Adipocyte (in vitro differentiated cells): ENCODE measurements around the gene RAE1.

Experiments used
- DNase-seq: peaks from one replicate; pipeline ENCODE4 v3.0.0-alpha.2; 2015; ENCODE audit warnings: low read depth
- H3K27me3 ChIP-seq: replicated peaks from 2 replicates; pipeline ENCODE4 v1.7.0; 2013; ENCODE audit warnings: mild to moderate bottlenecking, low read length, moderate library complexity; ENCODE audit not compliant: control insufficient read depth, insufficient read depth
- H3K36me3 ChIP-seq: 2 replicates; pipeline ENCODE4 v1.7.0; 2013; ENCODE audit warnings: low read length, mild to moderate bottlenecking, moderate library complexity; ENCODE audit not compliant: control insufficient read depth, insufficient read depth, severe bottlenecking
- H3K4me1 ChIP-seq: 2 replicates; pipeline ENCODE4 v1.7.0; 2013; ENCODE audit warnings: mild to moderate bottlenecking, low read length, moderate library complexity; ENCODE audit not compliant: control insufficient read depth, insufficient read depth
- H3K4me3 ChIP-seq: 2 replicates; pipeline ENCODE4 v1.7.0; 2013; ENCODE audit warnings: mild to moderate bottlenecking, low read length, moderate library complexity
- H3K9ac ChIP-seq: 2 replicates; pipeline ENCODE4 v1.7.0; 2013; ENCODE audit warnings: mild to moderate bottlenecking, low read length, moderate library complexity
- H3K9me3 ChIP-seq: 2 replicates; pipeline ENCODE4 v1.7.0; 2013; ENCODE audit warnings: mild to moderate bottlenecking, low read length, moderate library complexity; ENCODE audit not compliant: control insufficient read depth

RAE1 gene

DNA sequence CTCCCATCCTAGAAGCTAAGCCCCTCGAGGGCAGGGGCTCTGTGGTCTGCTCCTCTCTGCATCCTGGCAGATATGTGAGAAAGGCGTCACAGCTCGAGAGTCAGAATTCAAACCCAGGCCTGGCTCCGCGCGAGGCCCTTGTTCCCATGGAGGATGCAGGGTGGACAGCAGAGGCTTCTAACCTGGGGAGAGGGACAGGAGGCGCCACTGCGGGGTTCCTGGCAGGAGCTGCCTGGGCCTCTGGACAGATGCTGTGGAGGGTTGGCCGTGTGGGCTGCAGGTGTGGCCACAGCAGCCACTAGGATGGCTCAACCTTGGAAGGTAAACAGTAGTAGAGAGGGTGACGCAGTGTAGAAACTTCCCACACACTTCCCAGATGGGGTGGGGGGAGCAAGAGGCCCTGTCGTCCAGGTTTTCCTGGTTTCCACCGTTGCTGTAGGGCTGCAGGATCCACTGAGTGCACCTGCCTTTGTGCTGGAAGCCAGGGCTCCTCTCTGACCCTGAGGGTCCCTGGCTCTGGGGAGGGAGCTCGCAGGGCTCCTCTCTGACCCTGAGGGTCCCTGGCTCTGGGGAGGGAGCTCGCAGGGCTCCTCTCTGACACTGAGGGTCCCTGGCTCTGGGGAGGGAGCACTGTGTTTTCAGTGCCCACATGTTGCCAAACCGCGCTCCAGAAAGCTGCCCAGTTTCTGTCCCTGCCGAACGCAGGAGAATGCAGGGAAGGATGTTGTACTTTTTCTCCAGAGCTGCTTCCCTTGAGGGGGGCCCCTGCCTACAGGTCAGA, 54.4 kb downstream of the RAE1 start:
- Histone ChIP-seq H3K9me3 (no peaks in the 10 kb centered on the region), H3K36me3 (peaks cover 42% of the 10 kb centered on the region), H3K9ac (no peak overlapping the region), H3K4me1 (no peaks in the 10 kb centered on the region), H3K27me3 (no peaks in the 10 kb centered on the region), H3K4me3 (no peak overlapping the region)
- DNase-seq = no peak

DNA sequence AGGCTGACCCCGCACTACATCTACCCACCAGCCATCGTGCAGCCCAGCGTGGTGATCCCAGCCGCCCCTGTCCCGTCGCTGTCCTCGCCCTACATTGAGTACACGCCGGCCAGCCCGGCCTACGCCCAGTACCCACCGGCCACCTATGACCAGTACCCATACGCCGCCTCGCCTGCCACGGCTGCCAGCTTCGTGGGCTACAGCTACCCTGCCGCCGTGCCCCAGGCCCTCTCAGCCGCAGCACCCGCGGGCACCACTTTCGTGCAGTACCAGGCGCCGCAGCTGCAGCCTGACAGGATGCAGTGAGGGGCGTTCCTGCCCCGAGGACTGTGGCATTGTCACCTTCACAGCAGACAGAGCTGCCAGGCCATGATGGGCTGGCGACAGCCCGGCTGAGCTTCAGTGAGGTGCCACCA, 56.5 kb downstream of the RAE1 start:
- no peak for DNase-seq
- no peak overlapping the region for H3K9ac ChIP-seq
- no peaks in the 10 kb centered on the region for H3K9me3 ChIP-seq
- no peaks in the 10 kb centered on the region for H3K4me1 ChIP-seq
- H3K36me3 ChIP-seq = peaks cover 37% of the 10 kb centered on the region
- no peak overlapping the region for H3K4me3 ChIP-seq
- H3K27me3 ChIP-seq = no peaks in the 10 kb centered on the region

DNA sequence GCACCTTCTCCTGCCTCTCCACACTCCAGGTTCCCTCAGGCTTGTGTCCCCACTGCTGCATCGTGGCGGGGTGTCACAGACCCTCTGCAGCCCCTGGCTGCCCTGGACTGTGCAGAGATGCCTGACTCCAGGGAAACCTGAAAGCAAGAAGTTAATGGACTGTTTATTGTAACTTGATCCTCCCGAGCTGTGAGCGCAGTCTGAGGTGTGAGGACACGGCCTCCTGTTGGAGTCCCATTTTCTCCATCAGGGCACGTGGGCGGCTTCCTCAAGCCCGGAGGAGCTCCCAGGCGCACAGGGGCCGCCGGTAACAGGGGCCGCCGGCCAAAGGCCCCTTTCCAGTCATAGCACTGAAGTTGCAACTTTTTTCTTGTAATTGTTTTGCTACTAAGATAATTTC, 57.1 kb downstream of the RAE1 start:
- Histone ChIP-seq H3K27me3 (no peaks in the 10 kb centered on the region), H3K36me3 (peaks cover 34% of the 10 kb centered on the region), H3K9me3 (no peaks in the 10 kb centered on the region), H3K4me1 (no peaks in the 10 kb centered on the region), H3K9ac (no peak overlapping the region), H3K4me3 (no peak overlapping the region)
- DNase-seq = no peak

- no peak overlapping the region for H3K9ac ChIP-seq
- no peak overlapping the region for H3K4me3 ChIP-seq
- H3K4me1 ChIP-seq = no peaks in the 10 kb centered on the region
- H3K9me3 ChIP-seq = no peaks in the 10 kb centered on the region
- H3K27me3 ChIP-seq = no peaks in the 10 kb centered on the region
- DNase-seq = no peak
- peaks cover 33% of the 10 kb centered on the region for H3K36me3 ChIP-seq
Measured at GRCh38 chr20:57408536-57409233, 57.6 kb downstream of the RAE1 start.

DNA sequence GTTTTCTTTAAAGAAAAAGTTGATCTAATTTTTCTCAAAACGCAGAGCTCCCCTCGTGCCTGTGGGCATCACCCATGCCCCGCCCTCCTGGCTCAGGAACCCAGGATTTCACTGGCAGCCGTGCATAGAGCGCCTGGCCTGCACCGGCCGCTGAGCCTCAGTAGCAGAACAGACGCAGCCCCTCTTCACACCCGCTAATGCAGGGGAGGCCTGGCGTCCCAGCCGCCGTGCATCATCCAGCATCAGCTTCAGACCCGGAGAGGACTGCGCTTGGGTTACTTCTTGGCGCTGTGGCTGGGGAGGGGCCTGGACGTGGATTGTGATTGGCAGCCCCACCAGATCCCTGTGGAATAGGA, 58.2 kb downstream of the RAE1 start:
- peaks cover 27% of the 10 kb centered on the region for H3K36me3 ChIP-seq
- H3K4me3 ChIP-seq = no peak overlapping the region
- H3K9ac ChIP-seq = no peak overlapping the region
- H3K9me3 ChIP-seq = no peaks in the 10 kb centered on the region
- no peak for DNase-seq
- H3K4me1 ChIP-seq = no peaks in the 10 kb centered on the region
- H3K27me3 ChIP-seq = no peaks in the 10 kb centered on the region

GRCh38 chr20:57409672-57410397, 58.8 kb downstream of the RAE1 start:
- no peaks in the 10 kb centered on the region for H3K4me1 ChIP-seq

DNA sequence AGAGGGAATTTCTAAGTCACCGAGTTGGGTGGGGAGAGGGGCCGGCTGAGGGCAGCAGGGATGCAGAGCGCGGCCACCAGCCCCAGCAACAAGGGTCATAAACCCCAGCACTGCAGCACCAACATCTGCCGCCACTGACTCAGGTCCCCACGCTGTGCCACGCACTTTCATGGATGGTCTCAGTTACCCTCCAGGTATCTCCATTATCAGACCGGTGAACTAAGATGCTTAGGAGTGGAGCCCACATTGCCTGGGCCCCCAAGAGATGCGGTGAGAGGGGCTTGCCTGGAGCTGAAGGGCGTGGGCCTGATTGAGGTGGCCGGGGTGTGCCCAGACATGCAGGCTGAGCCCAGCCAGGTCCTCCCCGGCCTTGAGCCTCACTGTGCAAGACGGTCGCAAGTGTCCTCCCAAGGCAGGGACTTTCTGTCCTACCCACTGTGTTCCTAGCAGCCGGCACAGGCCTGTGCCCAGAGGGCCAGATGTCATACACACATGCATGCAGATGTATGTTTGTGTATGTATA, 59.4 kb downstream of the RAE1 start:
- DNase-seq = no peak
- Histone ChIP-seq H3K9ac (no peak overlapping the region), H3K4me1 (no peaks in the 10 kb centered on the region), H3K9me3 (no peaks in the 10 kb centered on the region), H3K4me3 (no peak overlapping the region), H3K36me3 (peaks cover 26% of the 10 kb centered on the region), H3K27me3 (no peaks in the 10 kb centered on the region)

More at GRCh38 chr20:57409672-57410397, 58.8 kb downstream of the RAE1 start:
- no peak for DNase-seq
- Histone ChIP-seq H3K9me3 (no peaks in the 10 kb centered on the region), H3K9ac (no peak overlapping the region), H3K36me3 (peaks cover 26% of the 10 kb centered on the region), H3K27me3 (no peaks in the 10 kb centered on the region), H3K4me3 (no peak overlapping the region)

GRCh38 chr20:57410924-57411323, 59.9 kb downstream of the RAE1 start:
- Histone ChIP-seq H3K36me3 (peaks cover 26% of the 10 kb centered on the region), H3K27me3 (no peaks in the 10 kb centered on the region), H3K9me3 (no peaks in the 10 kb centered on the region), H3K4me3 (no peak overlapping the region), H3K9ac (no peak overlapping the region), H3K4me1 (no peaks in the 10 kb centered on the region)
- DNase-seq = no peak

DNA sequence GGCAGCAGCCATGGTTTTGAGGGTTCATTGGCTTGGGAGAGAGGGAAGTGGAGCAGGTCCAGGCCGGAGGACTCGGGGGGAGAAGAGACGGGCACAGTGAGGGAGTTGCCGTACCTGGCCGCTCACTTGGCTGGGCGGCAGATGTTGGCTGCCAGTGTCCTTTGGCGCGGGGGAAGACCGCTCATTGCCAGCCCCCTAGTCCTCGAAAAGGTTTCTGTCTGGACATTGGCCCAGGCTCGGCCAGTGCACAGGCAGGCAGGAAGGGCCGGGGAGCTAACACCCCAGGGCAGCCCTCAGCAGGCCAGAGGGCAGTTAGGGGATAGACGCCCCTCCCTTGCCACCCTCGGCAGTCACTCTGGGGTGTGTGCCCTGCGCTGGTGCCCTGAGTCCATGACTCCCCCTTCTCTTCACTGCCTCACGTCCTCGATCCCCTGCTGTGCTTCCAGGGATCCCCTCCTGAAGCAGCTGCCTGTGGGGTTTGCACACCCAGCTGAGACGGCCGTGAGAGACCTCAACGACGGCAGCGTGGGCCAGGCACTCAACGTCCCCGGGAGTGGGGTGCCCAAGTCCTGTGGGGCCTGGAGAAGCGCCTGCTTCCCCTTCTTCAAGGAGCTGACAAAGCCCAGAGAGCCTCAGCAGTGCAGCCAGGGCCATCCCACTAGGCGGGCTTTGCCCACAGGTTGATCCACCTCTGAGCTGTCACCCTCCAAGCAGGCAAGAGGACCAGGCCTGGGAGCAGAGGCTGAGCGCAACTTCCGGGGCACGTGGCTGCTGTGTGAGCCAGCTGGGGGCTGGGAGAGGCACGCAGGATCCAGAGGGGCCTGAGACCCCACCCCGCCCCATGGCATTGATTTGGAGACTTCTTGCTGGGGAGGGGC, 60.6 kb downstream of the RAE1 start:
- Histone ChIP-seq H3K27me3 (peaks cover 6% of the 10 kb centered on the region), H3K9me3 (no peaks in the 10 kb centered on the region), H3K36me3 (peaks cover 20% of the 10 kb centered on the region), H3K9ac (no peak overlapping the region), H3K4me3 (no peak overlapping the region), H3K4me1 (no peaks in the 10 kb centered on the region)
- DNase-seq = no peak

- Histone ChIP-seq H3K4me3 (no peak overlapping the region), H3K36me3 (peaks cover 18% of the 10 kb centered on the region), H3K9me3 (no peaks in the 10 kb centered on the region), H3K27me3 (peaks cover 14% of the 10 kb centered on the region), H3K4me1 (no peaks in the 10 kb centered on the region), H3K9ac (no peak overlapping the region)
- DNase-seq = no peak
Measured at GRCh38 chr20:57412347-57413029, 61.4 kb downstream of the RAE1 start.
